ENCODE measurements around the gene RCHY1. TPM values are rescaled to one million over a fixed set of nuclear protein-coding genes. Genes with fewer than 3 reads are reported as not detected.

Gene RCHY1
- total and polyA plus RNA-seq, 3 experiments from 2014 or later = 27.9 to 42.2 (median 31.7) TPM

DNA sequence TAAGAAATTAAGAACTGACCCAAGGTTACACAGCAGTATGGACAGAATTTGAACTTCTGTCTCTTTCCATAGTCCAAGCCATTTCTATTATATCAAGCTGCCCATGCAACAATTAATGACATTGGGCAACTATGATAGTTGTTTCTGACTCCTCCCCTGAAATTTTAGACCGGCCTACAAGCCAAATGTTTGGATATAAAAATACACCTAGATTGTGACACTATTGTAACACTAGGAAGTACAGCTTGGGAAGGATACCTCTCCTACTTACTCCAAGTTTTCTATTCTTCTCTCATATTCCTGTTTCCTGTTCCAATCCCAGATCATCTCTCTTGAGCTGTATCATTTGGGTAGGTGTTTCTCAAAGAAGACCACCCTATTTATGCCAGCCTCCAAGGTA, 43.5 kb downstream of the RCHY1 start:
- no peaks in the 10 kb centered on the region for H3K27me3 Mint-ChIP-seq
- ChIA-PET CTCF (no interaction called here), POLR2A (no interaction called here)
- Histone ChIP-seq H3K36me3 (ENCODE audit: insufficient read depth, low read length) (no peaks in the 10 kb centered on the region), H3K9me3 (ENCODE audit: low read length) (no peaks in the 10 kb centered on the region), H3K27me3 (ENCODE audit: insufficient read depth, low read length, poor library complexity, severe bottlenecking) (no peaks in the 10 kb centered on the region), H3K27ac (ENCODE audit: low read depth, low read length) (no peak overlapping the region), H3K4me1 (ENCODE audit: insufficient read depth, low read length) (no peaks in the 10 kb centered on the region), H3K4me3 (ENCODE audit: low read length) (no peak overlapping the region)
- no peaks in the 10 kb centered on the region for H3K9me3 Mint-ChIP-seq
- no peak overlapping the region for H3K4me3 Mint-ChIP-seq
- peaks cover 7 to 13% (median 8%) of the 10 kb centered on the region in 3 donors for H3K36me3 Mint-ChIP-seq
- H3K4me1 Mint-ChIP-seq = peaks cover 0 to 4% (median under 1%) of the 10 kb centered on the region in 3 donors
- peak overlapping the region in 1 of 8 donors; percentile 32 for H3K27ac Mint-ChIP-seq
- DNase-seq = no peak

GRCh38 chr4:75469896-75470295, 44.3 kb downstream of the RCHY1 start:
- no peaks in the 10 kb centered on the region for H3K27me3 Mint-ChIP-seq
- H3K9me3 Mint-ChIP-seq = no peaks in the 10 kb centered on the region
- no peak for DNase-seq
- peaks cover 0 to 4% (median 0%) of the 10 kb centered on the region in 3 donors for H3K4me1 Mint-ChIP-seq
- Histone ChIP-seq H3K36me3 (ENCODE audit: insufficient read depth, low read length) (no peaks in the 10 kb centered on the region), H3K4me3 (ENCODE audit: low read length) (no peak overlapping the region), H3K27ac (ENCODE audit: low read depth, low read length) (no peak overlapping the region), H3K4me1 (ENCODE audit: insufficient read depth, low read length) (no peaks in the 10 kb centered on the region), H3K9me3 (ENCODE audit: low read length) (no peaks in the 10 kb centered on the region), H3K27me3 (ENCODE audit: insufficient read depth, low read length, poor library complexity, severe bottlenecking) (no peaks in the 10 kb centered on the region)
- peak overlapping the region in 1 of 8 donors; percentile 78 for H3K27ac Mint-ChIP-seq
- POLR2A ChIA-PET = no interaction called here
- CTCF ChIA-PET = no interaction called here
- no peak overlapping the region for H3K4me3 Mint-ChIP-seq
- peaks cover 8 to 12% (median 8%) of the 10 kb centered on the region in 3 donors for H3K36me3 Mint-ChIP-seq

- Mint-ChIP-seq H3K36me3 (no peaks in the 10 kb centered on the region), H3K9me3 (peaks cover 0 to 8% (median 2%) of the 10 kb centered on the region in 5 donors), H3K27me3 (peaks cover 10 to 31% of the 10 kb centered on the region in 2 donors), H3K4me3 (no peak overlapping the region), H3K4me1 (no peaks in the 10 kb centered on the region), H3K27ac (no peak overlapping the region)
- H3K27ac ChIP-seq (ENCODE audit: low read depth, low read length) = no peak overlapping the region
- no peak for DNase-seq
- H3K9me3 ChIP-seq (ENCODE audit: low read length) = no peaks in the 10 kb centered on the region
- no peaks in the 10 kb centered on the region for H3K4me1 ChIP-seq (ENCODE audit: insufficient read depth, low read length)
- H3K4me3 ChIP-seq (ENCODE audit: low read length) = no peak overlapping the region
- CTCF ChIA-PET = interaction anchor here (0.5 kb wide), 1 partner anchor 11 kb away, joined by 3 read pairs; no protein-coding TSS in a partner anchor
- no peaks in the 10 kb centered on the region for H3K27me3 ChIP-seq (ENCODE audit: insufficient read depth, low read length, poor library complexity, severe bottlenecking)
- POLR2A ChIA-PET = no interaction called here
- H3K36me3 ChIP-seq (ENCODE audit: insufficient read depth, low read length) = no peaks in the 10 kb centered on the region
Measured at GRCh38 chr4:75457365-75457764, 56.8 kb downstream of the RCHY1 start.

DNA sequence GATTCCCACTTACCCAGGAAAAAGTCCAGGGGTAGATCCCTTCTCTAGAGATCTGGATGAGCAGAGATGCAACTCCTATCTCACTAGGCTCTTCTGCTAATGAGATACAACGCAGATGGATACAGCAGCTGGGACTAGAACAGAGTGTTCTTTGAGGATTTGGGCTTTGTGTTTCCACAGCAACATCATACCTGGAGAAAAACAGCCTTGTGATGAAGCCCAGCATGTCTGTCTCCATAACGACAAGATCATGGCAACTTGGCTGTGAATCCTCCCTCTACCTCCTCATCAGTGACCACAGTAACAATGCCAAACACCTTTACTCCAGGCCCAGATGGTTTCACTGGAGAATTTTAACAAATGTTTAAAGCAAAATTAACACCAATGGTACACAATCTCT, 80.1 kb downstream of the RCHY1 start:
- ChIA-PET POLR2A (no interaction called here), CTCF (no interaction called here)
- Mint-ChIP-seq H3K36me3 (peaks cover 0 to 6% (median 0%) of the 10 kb centered on the region in 3 donors), H3K4me3 (no peak overlapping the region), H3K9me3 (peaks cover 11 to 25% (median 17%) of the 10 kb centered on the region in 5 donors), H3K27ac (no peak overlapping the region), H3K27me3 (peaks cover 6 to 30% of the 10 kb centered on the region in 2 donors), H3K4me1 (no peaks in the 10 kb centered on the region)
- no peak for DNase-seq
- H3K27ac ChIP-seq (ENCODE audit: low read depth, low read length) = no peak overlapping the region
- H3K27me3 ChIP-seq (ENCODE audit: insufficient read depth, low read length, poor library complexity, severe bottlenecking) = no peaks in the 10 kb centered on the region
- H3K36me3 ChIP-seq (ENCODE audit: insufficient read depth, low read length) = no peaks in the 10 kb centered on the region
- no peaks in the 10 kb centered on the region for H3K9me3 ChIP-seq (ENCODE audit: low read length)
- H3K4me3 ChIP-seq (ENCODE audit: low read length) = no peak overlapping the region
- no peaks in the 10 kb centered on the region for H3K4me1 ChIP-seq (ENCODE audit: insufficient read depth, low read length)

GRCh38 chr4:75432683-75433082, 81.5 kb downstream of the RCHY1 start:
- CTCF ChIA-PET = no interaction called here
- Mint-ChIP-seq H3K4me1 (no peaks in the 10 kb centered on the region), H3K27me3 (peaks cover 4 to 33% of the 10 kb centered on the region in 2 donors), H3K9me3 (peaks cover 10 to 20% (median 17%) of the 10 kb centered on the region in 5 donors), H3K27ac (peak overlapping the region in 1 of 8 donors; percentile 66), H3K36me3 (peaks cover 0 to 6% (median 1%) of the 10 kb centered on the region in 3 donors), H3K4me3 (no peak overlapping the region)
- no peak for DNase-seq
- no peaks in the 10 kb centered on the region for H3K36me3 ChIP-seq (ENCODE audit: insufficient read depth, low read length)
- H3K27ac ChIP-seq (ENCODE audit: low read depth, low read length) = no peak overlapping the region
- H3K27me3 ChIP-seq (ENCODE audit: insufficient read depth, low read length, poor library complexity, severe bottlenecking) = no peaks in the 10 kb centered on the region
- H3K4me1 ChIP-seq (ENCODE audit: insufficient read depth, low read length) = no peaks in the 10 kb centered on the region
- POLR2A ChIA-PET = no interaction called here
- no peak overlapping the region for H3K4me3 ChIP-seq (ENCODE audit: low read length)
- no peaks in the 10 kb centered on the region for H3K9me3 ChIP-seq (ENCODE audit: low read length)

- peaks cover 0 to 3% (median 0%) of the 10 kb centered on the region in 5 donors for H3K9me3 Mint-ChIP-seq
- no peaks in the 10 kb centered on the region for H3K4me1 Mint-ChIP-seq
- no peak overlapping the region for H3K4me3 ChIP-seq (ENCODE audit: low read length)
- H3K27ac ChIP-seq (ENCODE audit: low read depth, low read length) = no peak overlapping the region
- H3K4me3 Mint-ChIP-seq = no peak overlapping the region
- ChIA-PET CTCF (no interaction called here), POLR2A (no interaction called here)
- H3K27me3 ChIP-seq (ENCODE audit: insufficient read depth, low read length, poor library complexity, severe bottlenecking) = no peaks in the 10 kb centered on the region
- DNase-seq = no peak
- H3K27me3 Mint-ChIP-seq = peaks cover 2 to 30% of the 10 kb centered on the region in 2 donors
- H3K9me3 ChIP-seq (ENCODE audit: low read length) = no peaks in the 10 kb centered on the region
- no peaks in the 10 kb centered on the region for H3K36me3 ChIP-seq (ENCODE audit: insufficient read depth, low read length)
- H3K27ac Mint-ChIP-seq = no peak overlapping the region
- H3K4me1 ChIP-seq (ENCODE audit: insufficient read depth, low read length) = no peaks in the 10 kb centered on the region
- peaks cover 0 to 1% (median 0%) of the 10 kb centered on the region in 3 donors for H3K36me3 Mint-ChIP-seq
Measured at GRCh38 chr4:75429208-75429607, 85.0 kb downstream of the RCHY1 start.

Other genes starting within 250 kb of the RCHY1 start
- gene THAP6, start 70 bp upstream of the RCHY1 start, total RNA-seq = 10 to 100 TPM; 22.7 to 23.2 TPM
- 13.8 TPM for gene THAP6, start 70 bp upstream of the RCHY1 start, polyA plus RNA-seq
- not detected for gene ODAPH, start 41.7 kb upstream of the RCHY1 start, total RNA-seq
- gene ODAPH, start 41.7 kb upstream of the RCHY1 start, polyA plus RNA-seq = 0.25 TPM
- gene CDKL2, start 116.1 kb upstream of the RCHY1 start, total RNA-seq = under 1 TPM; 0.27 to 0.37 TPM
- gene CDKL2, start 116.1 kb upstream of the RCHY1 start, polyA plus RNA-seq = 0.47 TPM
- gene G3BP2, start 159.0 kb upstream of the RCHY1 start, total RNA-seq = 100 to 1,000 TPM; 189 to 195 TPM
- gene G3BP2, start 159.0 kb upstream of the RCHY1 start, polyA plus RNA-seq = 115 TPM
- gene USO1, start 210.2 kb upstream of the RCHY1 start, total RNA-seq = 10 to 100 TPM; 39.9 to 41.5 TPM
- gene USO1, start 210.2 kb upstream of the RCHY1 start, polyA plus RNA-seq = 33.5 TPM

Data from CD8-positive, alpha-beta memory T cell (primary cell).